GF-D8 (cell line): ENCODE measurements around the gene RNF111.
"Not testable (repeated sequence)": the region's sequence is repeated elsewhere in the genome, so short reads cannot be mapped to it uniquely, and the experiment has no call there.

ENCODE experiments used
- DNase-seq: peaks from one replicate; lab custom pipeline; 2025; lab: John Stamatoyannopoulos, UW

Gene RNF111

DNA sequence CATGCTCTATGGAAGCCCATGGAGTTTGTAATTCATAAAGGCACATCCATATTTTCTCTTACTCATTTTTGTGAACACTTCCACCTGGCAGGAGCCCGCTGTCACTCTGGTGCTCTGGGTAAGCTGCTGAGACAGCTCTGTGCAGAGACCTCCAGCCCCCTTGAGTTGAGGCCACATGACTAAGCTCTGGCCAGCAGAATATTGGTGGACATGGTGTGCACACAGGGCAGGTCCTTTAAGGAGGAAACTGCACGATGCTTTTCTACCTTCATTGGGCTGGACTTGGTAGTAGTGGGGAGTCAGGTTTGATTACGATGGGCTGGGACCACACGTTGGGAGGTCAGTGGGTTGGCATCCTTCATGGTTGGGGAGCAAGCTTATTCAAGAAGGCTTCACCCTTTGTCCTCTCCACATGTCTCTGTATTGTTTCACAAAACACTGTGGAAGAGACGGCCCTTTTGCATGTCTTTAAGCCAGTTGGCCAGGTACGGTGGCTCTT, 146.5 kb downstream of the RNF111 start:
- DNase-seq, result no peak

DNA sequence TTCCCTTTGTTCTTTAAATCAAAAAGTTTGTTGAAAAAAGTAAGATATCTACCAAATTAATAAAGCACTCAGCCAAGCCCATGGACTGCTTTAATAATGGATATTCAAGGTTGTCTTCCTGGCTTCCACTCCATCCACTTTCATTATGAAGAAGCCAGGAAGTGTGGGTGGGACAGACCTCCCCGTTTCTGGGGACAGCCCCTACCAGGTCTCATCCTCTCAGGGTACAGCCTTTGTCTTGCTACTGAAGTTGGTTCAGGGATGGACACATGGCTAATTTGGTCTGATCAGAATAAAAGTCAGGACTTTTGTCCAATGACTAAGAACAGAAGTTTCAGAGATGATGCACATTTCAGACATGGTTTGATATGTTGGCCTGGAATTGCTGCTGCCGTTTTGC, 150.1 kb downstream of the RNF111 start:
- DNase-seq, result no peak

DNA sequence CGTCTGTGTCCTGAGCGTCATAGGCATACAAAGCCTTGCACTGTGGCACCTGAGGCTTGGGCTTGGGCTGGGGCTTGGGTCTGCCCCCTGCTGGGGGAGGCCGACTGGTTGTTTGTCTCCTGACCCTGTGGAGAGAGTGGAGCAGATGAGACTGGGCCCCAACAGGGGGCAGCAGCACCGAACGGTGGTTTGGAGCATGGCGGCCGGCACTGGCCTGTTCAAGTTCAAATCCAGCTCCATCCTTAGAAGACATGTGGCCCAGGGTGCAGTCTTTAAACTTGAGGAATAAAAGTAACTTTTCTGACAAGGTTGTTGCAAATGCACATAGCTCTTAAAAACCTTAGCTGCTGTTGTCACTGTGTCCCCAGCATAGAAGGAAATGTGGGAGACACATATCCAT, 150.8 kb downstream of the RNF111 start:
- no peak for DNase-seq

DNA sequence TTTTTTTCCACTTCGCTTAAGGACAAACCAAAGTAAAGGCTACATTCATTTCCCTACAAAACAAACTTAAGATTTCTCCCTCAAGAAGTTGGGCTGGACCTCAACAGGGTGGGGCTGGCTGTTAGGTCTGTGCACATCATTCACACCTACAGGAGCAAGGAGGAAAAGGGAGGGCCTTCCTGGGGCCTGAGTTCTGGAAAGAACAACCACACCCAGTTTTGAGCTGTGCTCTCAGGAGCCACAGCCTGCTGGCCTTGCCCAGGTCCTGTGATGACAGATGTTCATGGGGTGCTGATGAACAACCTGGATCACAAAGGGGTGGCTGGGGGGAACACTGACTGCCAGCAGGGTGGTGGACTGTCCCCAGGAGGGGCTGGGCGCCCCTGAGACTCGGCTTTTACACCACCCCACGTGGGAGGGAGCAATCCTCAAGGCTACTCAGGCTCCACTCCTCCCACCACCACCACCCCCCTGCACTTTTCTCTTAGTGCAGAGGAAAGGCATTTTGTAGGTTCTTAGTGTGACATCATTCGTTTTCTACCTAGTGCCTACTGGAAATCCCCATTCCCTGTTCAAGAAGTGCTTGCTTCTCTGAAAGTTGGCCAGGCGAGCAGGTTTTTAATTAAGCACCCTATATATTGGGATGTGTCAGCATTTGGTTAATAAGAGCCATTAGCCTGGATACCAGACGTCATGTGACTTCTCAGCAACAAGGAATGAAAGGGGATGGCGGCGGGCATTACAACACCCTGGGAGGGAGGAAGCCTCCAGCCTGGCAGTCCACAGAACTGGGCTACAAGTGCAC, 153.2 kb downstream of the RNF111 start:
- DNase-seq, result no peak

DNA sequence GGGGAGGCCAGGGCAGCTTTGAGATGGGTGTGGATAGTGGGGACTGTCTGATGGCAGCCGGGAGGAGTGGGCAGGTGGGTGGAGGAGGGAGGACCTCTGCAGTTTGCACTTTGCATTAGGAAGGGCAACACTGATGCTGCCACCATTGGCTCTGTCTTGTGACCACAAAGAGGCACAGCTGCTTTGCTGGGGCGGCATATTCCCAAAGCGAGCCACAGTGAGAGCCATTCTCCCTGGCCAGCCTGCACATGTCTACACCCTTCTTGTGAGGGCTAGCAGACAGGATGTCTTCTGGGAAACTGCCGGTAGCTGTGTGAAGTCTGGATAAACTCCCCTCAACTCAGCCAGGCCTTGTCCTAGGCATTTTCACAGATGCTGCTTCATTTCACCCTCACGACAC, 155.8 kb downstream of the RNF111 start:
- DNase-seq, result no peak

DNA sequence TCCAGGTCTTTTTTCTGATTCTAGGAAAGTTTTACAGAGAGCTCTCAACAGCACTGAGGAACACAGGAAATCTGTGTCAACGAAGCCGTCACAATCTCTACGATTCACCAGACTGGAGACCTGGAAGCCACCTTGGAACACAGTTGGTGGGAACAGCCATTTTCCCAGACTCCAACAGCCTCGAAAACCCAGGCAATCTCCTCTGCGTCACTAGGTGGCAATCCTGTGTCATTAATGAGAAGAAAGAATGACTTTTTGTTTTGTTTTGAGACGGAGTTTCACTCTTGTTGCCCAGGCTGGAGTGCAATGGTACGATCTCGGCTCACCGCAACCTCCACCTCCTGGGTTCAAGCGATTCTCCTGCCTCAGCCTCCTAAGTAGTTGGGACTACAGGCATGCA, 157.1 kb downstream of the RNF111 start:
- not testable (repeated sequence) for DNase-seq
